Measurements from ENCODE around the gene ZNF93. TPM values are rescaled to one million over a fixed set of nuclear protein-coding genes. Genes with fewer than 3 reads are reported as not detected.

Gene ZNF93
- total RNA-seq (2022; extraction: Qiagen RNA extraction), result not detected in 5 replicates

DNA sequence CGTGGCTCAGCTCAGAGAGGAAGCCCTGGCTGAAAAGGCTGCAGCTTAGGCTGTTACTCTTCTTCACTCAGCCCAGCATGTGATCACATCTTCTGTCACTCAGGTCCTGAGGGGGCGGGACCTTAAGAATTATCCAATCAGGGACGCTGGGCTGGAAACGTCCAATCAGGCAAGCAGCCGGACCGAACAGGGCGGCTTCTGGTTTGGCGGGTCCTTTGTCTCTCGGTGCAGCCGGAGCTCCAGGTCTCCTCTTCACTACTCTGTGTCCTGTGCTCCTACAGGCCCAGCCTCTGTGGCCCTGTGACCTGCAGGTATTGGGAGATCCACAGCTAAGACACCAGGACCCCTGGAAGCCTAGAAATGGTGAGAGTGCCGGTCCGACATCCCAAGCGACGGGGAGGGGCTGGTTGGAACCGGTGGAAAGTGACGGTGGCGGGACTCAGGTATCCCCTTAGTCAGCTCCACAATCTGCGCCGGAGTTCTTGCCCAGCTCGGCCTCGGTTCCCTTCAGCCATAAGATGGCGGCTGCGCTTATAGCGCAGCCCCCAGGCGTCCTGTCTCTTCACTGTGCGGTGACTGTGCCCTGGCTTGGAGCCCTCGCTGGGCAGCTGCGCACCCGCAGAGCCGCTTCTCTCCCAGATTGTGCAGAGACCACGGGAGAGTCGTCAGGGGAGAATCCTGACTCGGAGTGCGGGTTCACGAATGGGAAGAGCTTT is at the start of gene ZNF93:
ZNF93 (plus strand) TSS at position 218 of the 716 bp plus-strand sequence; CDS start at position 361, 143 bp downstream.

DNA sequence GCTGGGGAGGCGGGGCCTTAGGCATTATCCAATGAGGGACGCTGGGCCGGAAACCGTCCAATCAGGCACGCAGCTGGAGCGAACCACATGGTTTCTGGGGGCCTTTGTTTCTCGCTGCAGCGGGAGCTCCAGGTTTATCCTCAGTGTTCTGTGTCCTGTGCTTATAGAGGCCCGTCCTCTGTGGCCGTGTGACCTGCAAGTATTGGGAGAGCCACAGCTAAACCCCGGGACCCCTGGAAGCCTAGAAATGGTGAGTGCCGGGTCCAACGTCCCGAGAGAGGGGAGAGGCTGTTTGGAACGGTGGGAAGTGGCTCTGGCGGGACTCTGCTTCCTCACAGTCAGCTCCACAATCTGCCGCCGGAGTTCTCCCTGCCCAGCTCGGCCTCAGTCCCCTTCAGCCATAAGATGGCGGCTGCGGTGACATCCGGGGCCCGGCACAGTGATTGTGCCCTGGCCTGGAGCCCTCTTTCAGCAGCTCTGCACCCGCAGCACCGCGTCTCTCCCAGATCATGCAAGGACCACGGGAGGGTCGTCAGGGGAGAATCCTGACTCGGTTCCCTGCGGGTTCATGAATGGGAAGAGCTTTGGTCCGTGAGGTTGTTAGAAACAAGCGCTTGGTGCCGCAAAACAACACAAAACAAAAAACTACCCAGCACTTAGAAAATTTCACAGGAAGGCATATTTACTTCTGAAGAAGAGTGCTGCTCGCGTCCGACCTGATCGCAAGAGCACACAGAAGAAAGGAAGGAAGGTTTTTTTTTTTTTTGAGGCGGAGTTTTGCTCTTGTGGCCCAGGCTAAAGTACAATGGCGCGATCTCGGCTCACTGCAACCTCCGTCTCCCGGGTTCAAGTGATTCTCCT is 34.8 kb upstream of the ZNF93 start, which contains the start of gene ZNF253:
ZNF253 (plus strand) TSS at position 133 of the 861 bp plus-strand sequence; CDS start at position 248, 115 bp downstream.

Other genes with a start within 250 kb of the ZNF93 start
- gene ATP13A1, start 237.3 kb upstream of the ZNF93 start, total RNA-seq (2022; extraction: Qiagen RNA extraction), result 27.3 to 32.0 TPM (median 30.7 TPM) in 5 replicates
- gene ZNF101, start 232.1 kb upstream of the ZNF93 start, total RNA-seq (2022; extraction: Qiagen RNA extraction), result 3.3 to 5.9 TPM (median 4.2 TPM) in 5 replicates
- gene ZNF14, start 167.8 kb upstream of the ZNF93 start, total RNA-seq (2022; extraction: Qiagen RNA extraction), result 1.7 to 2.4 TPM (median 2.1 TPM) in 5 replicates
- 0.12 to 0.32 TPM (median 0.17 TPM) in 5 replicates for gene ZNF506, start 79.2 kb upstream of the ZNF93 start, total RNA-seq (2022; extraction: Qiagen RNA extraction)
- not detected in 5 replicates for gene ZNF253, start 35.1 kb upstream of the ZNF93 start, total RNA-seq (2022; extraction: Qiagen RNA extraction)
- not detected in 5 replicates for gene ZNF682, start 138.6 kb downstream of the ZNF93 start, total RNA-seq (2022; extraction: Qiagen RNA extraction)
- gene ZNF90, start 177.1 kb downstream of the ZNF93 start, total RNA-seq (2022; extraction: Qiagen RNA extraction), result not detected in 5 replicates